Trophoblast cell (in vitro differentiated cells and primary cell): ENCODE measurements around the gene PBX1.
A peak's percentile ranks its signal among the peaks of the same experiment; 100 is the strongest.

ENCODE experiments used
- DNase-seq, 2 donors: peaks; one replicate each; pipeline ENCODE4 v3.0.0-alpha.2; 2016
- H2AFZ ChIP-seq: 2 replicates; pipeline ENCODE4 v1.6.1; 2013; ENCODE audit warnings: low read length, moderate library complexity, mild to moderate bottlenecking; ENCODE audit not compliant: insufficient read depth, poor library complexity
- H2AK5ac ChIP-seq: 2 replicates; pipeline ENCODE4 v1.6.1; 2013; ENCODE audit warnings: mild to moderate bottlenecking, low read length
- H2BK120ac ChIP-seq: 2 replicates; pipeline ENCODE4 v1.6.1; 2013; ENCODE audit warnings: low read length, mild to moderate bottlenecking, moderate library complexity; ENCODE audit not compliant: insufficient read depth, poor library complexity
- H2BK12ac ChIP-seq: 2 replicates; pipeline ENCODE4 v1.6.1; 2013; ENCODE audit warnings: mild to moderate bottlenecking, low read length, moderate library complexity
- H2BK5ac ChIP-seq: 2 replicates; pipeline ENCODE4 v1.6.1; 2013; ENCODE audit warnings: low read length, low read depth, moderate library complexity, mild to moderate bottlenecking; ENCODE audit not compliant: poor library complexity
- H3K14ac ChIP-seq: 2 replicates; pipeline ENCODE4 v1.6.1; 2013; ENCODE audit warnings: mild to moderate bottlenecking, low read length
- H3K18ac ChIP-seq: 2 replicates; pipeline ENCODE4 v1.6.1; 2013; ENCODE audit warnings: mild to moderate bottlenecking, low read length
- H3K23ac ChIP-seq: 2 replicates; pipeline ENCODE4 v1.6.1; 2013; ENCODE audit warnings: low read length
- H3K27ac ChIP-seq: 2 replicates; pipeline ENCODE4 v1.5.1; 2013; ENCODE audit warnings: low read depth, mild to moderate bottlenecking, inconsistent platforms, low read length, moderate library complexity
- H3K27me3 ChIP-seq: 2 replicates; pipeline ENCODE4 v1.6.1; 2013; ENCODE audit warnings: inconsistent platforms, mild to moderate bottlenecking, low read length, moderate library complexity; ENCODE audit not compliant: insufficient read depth
- H3K36me3 ChIP-seq, 2 experiments: 1 replicate in 1 of 2; 2 replicates in 1 of 2; pipeline ENCODE4 v1.6.1; 2013; ENCODE audit warnings: low read length in 2 of 2, mild to moderate bottlenecking in 2 of 2, moderate library complexity in 1 of 2; ENCODE audit not compliant: insufficient read depth in 2 of 2, control insufficient read depth in 1 of 2
- H3K4ac ChIP-seq: 2 replicates; pipeline ENCODE4 v1.6.1; 2013; ENCODE audit warnings: low read depth, mild to moderate bottlenecking, low read length, moderate library complexity
- H3K4me1 ChIP-seq, 2 experiments: 1 replicate in 1 of 2; 2 replicates in 1 of 2; pipeline ENCODE4 v1.6.1; 2013; ENCODE audit warnings: low read length in 2 of 2, mild to moderate bottlenecking in 2 of 2, moderate library complexity in 1 of 2; ENCODE audit not compliant: insufficient read depth in 2 of 2, control insufficient read depth in 1 of 2
- H3K4me2 ChIP-seq: 2 replicates; pipeline ENCODE4 v1.6.1; 2013; ENCODE audit warnings: inconsistent platforms, mild to moderate bottlenecking, low read length, moderate library complexity
- H3K4me3 ChIP-seq: 2 replicates; pipeline ENCODE4 v1.5.1; 2013; ENCODE audit warnings: mild to moderate bottlenecking, low read depth, low read length, inconsistent platforms
- H3K79me1 ChIP-seq: one replicate; pipeline ENCODE4 v1.6.1; 2013; ENCODE audit warnings: low read length
- H3K79me2 ChIP-seq: 2 replicates; pipeline ENCODE4 v1.6.1; 2013; ENCODE audit warnings: low read length, mild to moderate bottlenecking; ENCODE audit not compliant: control insufficient read depth, insufficient read depth, poor library complexity
- H3K9ac ChIP-seq: 2 replicates; pipeline ENCODE4 v1.6.1; 2013; ENCODE audit warnings: mild to moderate bottlenecking, low read length
- H3K9me3 ChIP-seq: 2 replicates; pipeline ENCODE4 v1.6.1; 2013; ENCODE audit warnings: low read depth, mild to moderate bottlenecking, control low read depth, inconsistent platforms, low read length; ENCODE audit not compliant: insufficient read depth
- H4K12ac ChIP-seq: 2 replicates; pipeline ENCODE4 v1.6.1; 2013; ENCODE audit warnings: low read depth, mild to moderate bottlenecking, low read length, moderate library complexity
- H4K8ac ChIP-seq: 2 replicates; pipeline ENCODE4 v1.6.1; 2013; ENCODE audit warnings: low read depth, mild to moderate bottlenecking, low read length, moderate library complexity
- H4K91ac ChIP-seq: one replicate; pipeline ENCODE4 v1.6.1; 2013; ENCODE audit warnings: low read depth, mild to moderate bottlenecking, low read length, moderate library complexity
- WGBS: extraction: QIAGEN DNeasy Blood & Tissue Kit; methylation state at CpG from one replicate; pipeline ENCODE4 v1.1.7; 2013; ENCODE audit warnings: missing lambda C conversion rate; ENCODE audit not compliant: insufficient read length, insufficient coverage; ENCODE audit errors: extremely low coverage; 5-methylcytosine and 5-hydroxymethylcytosine counted together

The PBX1 gene

GRCh38 chr1:164635059-164635802 lies 76.2 kb downstream of the PBX1 start:
- Histone ChIP-seq H3K4me3 (no peak overlapping the region), H3K18ac (peak overlapping the region; percentile 28), H4K8ac (no peak overlapping the region), H3K79me2 (no peaks in the 10 kb centered on the region), H3K27ac (no peak overlapping the region), H3K4me1 (peaks cover 16 to 17% of the 10 kb centered on the region in 2 experiments), H3K23ac (no peak overlapping the region), H3K9ac (no peak overlapping the region), H3K79me1 (peaks cover 14% of the 10 kb centered on the region), H2AK5ac (no peak overlapping the region), H2BK5ac (no peak overlapping the region), H3K27me3 (no peaks in the 10 kb centered on the region), H3K36me3 (peaks cover 10% of the 10 kb centered on the region in 2 experiments), H4K12ac (no peak overlapping the region), H3K14ac (no peak overlapping the region), H2BK12ac (no peak overlapping the region), H4K91ac (no peak overlapping the region), H2BK120ac (no peak overlapping the region), H3K4ac (no peak overlapping the region), H3K4me2 (no peak overlapping the region), H2AFZ (no peak overlapping the region), H3K9me3 (no peaks in the 10 kb centered on the region)
- no peak for DNase-seq
- 100% methylated on average over 2 of the region's 22 CpGs for WGBS

GRCh38 chr1:164635803-164636731 lies 77.1 kb downstream of the PBX1 start:
- no CpG with 5 or more reads among the region's 5 CpGs for WGBS
- Histone ChIP-seq H4K12ac (no peak overlapping the region), H2BK120ac (no peak overlapping the region), H2BK5ac (no peak overlapping the region), H3K79me1 (peaks cover 14% of the 10 kb centered on the region), H3K27ac (no peak overlapping the region), H3K27me3 (no peaks in the 10 kb centered on the region), H3K9me3 (no peaks in the 10 kb centered on the region), H2AK5ac (no peak overlapping the region), H3K4me2 (no peak overlapping the region), H3K4me3 (no peak overlapping the region), H2AFZ (no peak overlapping the region), H3K36me3 (peaks cover 10% of the 10 kb centered on the region in 2 experiments), H3K9ac (no peak overlapping the region), H3K4me1 (peaks cover 19 to 21% of the 10 kb centered on the region in 2 experiments), H3K79me2 (no peaks in the 10 kb centered on the region), H3K4ac (peak overlapping the region; percentile 28), H4K8ac (peak overlapping the region; percentile 35), H3K18ac (no peak overlapping the region), H2BK12ac (no peak overlapping the region), H4K91ac (no peak overlapping the region), H3K14ac (no peak overlapping the region), H3K23ac (no peak overlapping the region)
- DNase-seq, result no peak

DNA sequence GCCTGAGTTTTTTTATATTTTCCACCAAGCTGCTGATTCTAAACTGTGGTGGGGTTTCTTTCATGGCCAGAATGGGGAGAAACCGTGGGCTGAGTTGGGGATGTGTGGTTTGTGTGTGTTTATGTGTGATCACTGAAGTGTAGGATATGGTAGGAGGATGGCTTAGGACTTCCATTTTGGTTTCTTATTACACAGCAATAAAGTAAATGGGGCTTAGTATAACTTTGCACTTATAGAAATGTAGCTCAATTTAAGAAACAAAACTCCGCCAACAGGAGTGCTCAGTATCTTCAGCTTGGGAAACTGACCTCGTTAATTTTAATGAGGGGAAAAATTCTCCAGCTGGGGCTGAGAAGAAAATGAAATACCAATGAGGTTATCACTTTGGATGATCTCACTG lies 77.8 kb downstream of the PBX1 start:
- H2AFZ ChIP-seq, result no peak overlapping the region
- H3K79me1 ChIP-seq, result peaks cover 17% of the 10 kb centered on the region
- no CpG with 5 or more reads among the region's 3 CpGs for WGBS
- H2AK5ac ChIP-seq, result no peak overlapping the region
- no peak overlapping the region for H2BK5ac ChIP-seq
- H2BK12ac ChIP-seq, result no peak overlapping the region
- H3K4ac ChIP-seq, result peak overlapping the region; percentile 28
- no peaks in the 10 kb centered on the region for H3K79me2 ChIP-seq
- H3K27me3 ChIP-seq, result no peaks in the 10 kb centered on the region
- H3K9me3 ChIP-seq, result no peaks in the 10 kb centered on the region
- no peak for DNase-seq
- H3K4me2 ChIP-seq, result no peak overlapping the region
- H4K91ac ChIP-seq, result no peak overlapping the region
- H3K14ac ChIP-seq, result no peak overlapping the region
- H4K8ac ChIP-seq, result peak overlapping the region; percentile 35
- H3K4me1 ChIP-seq, result peaks cover 23 to 25% of the 10 kb centered on the region in 2 experiments
- H3K18ac ChIP-seq, result no peak overlapping the region
- H3K36me3 ChIP-seq, result peaks cover 13% of the 10 kb centered on the region in 2 experiments
- H3K27ac ChIP-seq, result no peak overlapping the region
- no peak overlapping the region for H3K23ac ChIP-seq
- no peak overlapping the region for H3K9ac ChIP-seq
- H4K12ac ChIP-seq, result no peak overlapping the region
- H2BK120ac ChIP-seq, result no peak overlapping the region
- H3K4me3 ChIP-seq, result no peak overlapping the region

GRCh38 chr1:164637461-164638375 lies 78.7 kb downstream of the PBX1 start:
- Histone ChIP-seq H3K23ac (no peak overlapping the region), H3K4me1 (peaks cover 23 to 25% of the 10 kb centered on the region in 2 experiments), H3K79me2 (no peaks in the 10 kb centered on the region), H3K9ac (no peak overlapping the region), H3K79me1 (peaks cover 17% of the 10 kb centered on the region), H2BK5ac (peak overlapping the region; percentile 45), H3K27me3 (no peaks in the 10 kb centered on the region), H3K36me3 (peaks cover 13% of the 10 kb centered on the region in 2 experiments), H2AK5ac (no peak overlapping the region), H2BK120ac (peak overlapping the region; percentile 52), H4K12ac (no peak overlapping the region), H3K4me2 (no peak overlapping the region), H3K4ac (peak overlapping the region; percentile 24), H3K14ac (peak overlapping the region; percentile 35), H2BK12ac (no peak overlapping the region), H3K9me3 (no peaks in the 10 kb centered on the region), H3K4me3 (no peak overlapping the region), H4K91ac (no peak overlapping the region), H3K27ac (peak overlapping the region; percentile 22), H3K18ac (no peak overlapping the region), H4K8ac (no peak overlapping the region), H2AFZ (no peak overlapping the region)
- no CpG with 5 or more reads among the region's 13 CpGs for WGBS
- peak; percentile 78 to 87 for DNase-seq
